GM21786 (cell line): ENCODE results near the gene SPTBN4.
"Not testable (repeated sequence)": the region's sequence is repeated elsewhere in the genome, so short reads cannot be mapped to it uniquely, and the experiment has no call there.

Source experiments
- ATAC-seq: cut with Tn5 transposase; IDR thresholded peaks from one replicate; pipeline ENCODE4 v1.9.1; 2021; ENCODE audit not compliant: unreplicated experiment

SPTBN4 gene

DNA sequence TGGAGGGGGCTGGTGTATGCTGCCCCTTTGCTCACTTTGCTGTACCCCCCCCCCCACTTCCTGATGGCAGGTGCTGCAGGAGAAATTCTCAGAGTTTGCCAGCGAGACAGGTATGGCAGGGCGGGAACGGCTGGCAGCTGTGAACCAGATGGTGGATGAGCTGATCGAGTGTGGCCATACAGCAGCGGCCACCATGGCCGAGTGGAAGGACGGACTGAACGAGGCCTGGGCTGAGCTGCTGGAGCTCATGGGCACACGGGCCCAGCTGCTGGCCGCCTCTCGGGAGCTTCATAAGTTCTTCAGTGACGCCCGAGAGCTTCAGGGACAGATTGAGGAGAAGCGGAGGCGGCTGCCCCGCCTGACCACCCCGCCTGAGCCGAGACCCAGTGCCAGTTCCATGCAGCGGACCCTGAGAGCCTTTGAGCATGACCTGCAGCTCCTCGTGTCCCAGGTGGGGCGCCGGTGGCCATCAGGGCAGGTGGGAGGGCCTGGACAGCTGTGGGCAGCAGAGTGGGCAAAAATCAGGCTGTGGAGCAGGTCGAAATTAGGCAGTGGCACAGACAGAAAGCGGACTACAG lies 90.2 kb downstream of the SPTBN4 start:
- ATAC-seq = no peak

DNA sequence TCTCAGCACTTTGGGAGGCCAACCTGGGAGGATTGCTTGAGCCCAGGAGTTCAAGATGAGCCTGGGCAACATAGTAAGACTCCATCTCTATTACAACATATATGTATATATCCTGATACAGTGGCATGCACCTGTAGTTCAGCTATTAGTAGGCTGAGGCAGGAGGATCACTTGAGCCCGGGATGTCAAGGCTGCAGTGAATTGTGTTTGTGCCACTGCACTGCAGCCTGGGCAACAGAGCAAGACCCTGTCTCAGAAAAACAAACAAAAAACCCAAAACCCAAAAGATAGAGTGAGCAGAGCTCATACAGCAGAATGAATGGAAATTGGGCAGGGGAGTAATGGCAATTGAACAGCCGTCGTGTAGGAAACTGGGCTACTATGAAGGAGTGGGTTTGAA lies 92.6 kb downstream of the SPTBN4 start:
- ATAC-seq = no peak

DNA sequence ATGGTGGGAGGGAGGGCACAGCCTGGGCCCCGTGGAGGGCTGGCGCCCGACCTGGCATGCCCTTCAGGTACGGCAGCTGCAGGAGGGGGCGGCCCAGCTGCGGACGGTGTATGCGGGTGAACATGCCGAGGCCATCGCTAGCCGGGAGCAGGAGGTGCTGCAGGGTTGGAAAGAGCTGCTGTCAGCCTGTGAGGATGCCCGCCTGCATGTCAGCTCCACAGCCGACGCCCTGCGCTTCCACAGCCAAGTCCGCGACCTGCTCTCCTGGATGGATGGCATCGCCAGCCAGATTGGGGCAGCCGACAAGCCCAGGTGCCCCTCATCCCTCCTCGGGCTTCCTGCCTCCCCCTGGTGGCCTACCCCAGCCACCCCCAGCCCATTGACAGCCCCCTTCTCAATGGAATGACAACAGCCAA lies 93.3 kb downstream of the SPTBN4 start:
- no peak for ATAC-seq

DNA sequence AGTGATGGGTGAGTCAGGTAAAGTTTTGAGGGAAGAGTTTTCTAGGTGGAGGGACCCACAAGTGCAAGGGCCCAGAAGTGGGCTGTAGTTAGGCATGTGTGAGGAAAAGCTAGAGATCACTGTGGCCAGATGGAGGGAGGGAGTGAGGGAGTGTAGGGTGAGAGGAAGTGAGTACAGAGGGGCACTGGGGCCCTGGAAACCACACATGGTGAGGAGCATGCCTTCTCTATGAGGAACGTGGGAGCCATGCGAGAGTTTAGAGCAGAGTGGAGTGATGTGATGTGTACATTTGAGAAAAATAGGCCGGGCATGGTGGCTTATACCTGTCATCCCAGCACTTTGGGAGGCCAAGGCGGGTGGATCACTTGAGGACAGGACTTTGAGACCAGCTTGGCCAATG lies 95.1 kb downstream of the SPTBN4 start:
- ATAC-seq = no peak

DNA sequence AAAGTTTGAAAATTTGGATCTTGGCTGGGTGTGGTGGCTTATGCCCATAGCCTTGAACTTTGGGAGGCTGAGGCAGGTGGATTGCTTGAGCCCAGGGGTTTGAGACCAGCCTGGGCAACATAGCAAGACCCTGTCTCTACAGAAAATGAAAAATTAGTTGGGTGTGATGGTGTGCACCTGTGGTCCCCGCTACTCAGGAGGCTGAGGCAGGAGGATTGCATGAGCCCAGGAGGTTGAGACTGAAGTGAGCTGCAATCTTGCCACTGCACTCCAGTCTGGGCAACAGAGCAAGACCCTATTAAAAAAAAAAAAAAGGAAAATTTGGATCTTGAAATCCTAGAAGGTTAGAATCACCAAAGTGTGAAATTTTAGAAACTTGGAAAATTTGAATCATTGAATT lies 97.7 kb downstream of the SPTBN4 start:
- not testable (repeated sequence) for ATAC-seq

DNA sequence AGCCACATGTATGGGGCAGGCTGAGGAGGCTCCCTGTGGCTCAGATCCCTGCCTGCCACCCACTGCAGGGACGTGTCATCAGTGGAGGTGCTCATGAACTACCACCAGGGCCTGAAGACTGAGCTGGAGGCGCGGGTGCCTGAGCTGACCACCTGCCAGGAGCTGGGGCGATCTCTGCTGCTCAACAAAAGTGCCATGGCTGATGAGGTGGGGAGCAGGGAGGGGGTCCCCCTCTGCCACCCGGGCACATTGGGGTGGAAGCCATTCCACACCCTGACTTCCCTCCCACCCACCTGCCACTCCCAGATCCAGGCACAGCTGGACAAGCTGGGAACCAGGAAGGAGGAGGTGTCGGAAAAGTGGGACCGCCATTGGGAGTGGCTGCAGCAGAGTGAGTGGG lies 98.6 kb downstream of the SPTBN4 start:
- no peak for ATAC-seq

DNA sequence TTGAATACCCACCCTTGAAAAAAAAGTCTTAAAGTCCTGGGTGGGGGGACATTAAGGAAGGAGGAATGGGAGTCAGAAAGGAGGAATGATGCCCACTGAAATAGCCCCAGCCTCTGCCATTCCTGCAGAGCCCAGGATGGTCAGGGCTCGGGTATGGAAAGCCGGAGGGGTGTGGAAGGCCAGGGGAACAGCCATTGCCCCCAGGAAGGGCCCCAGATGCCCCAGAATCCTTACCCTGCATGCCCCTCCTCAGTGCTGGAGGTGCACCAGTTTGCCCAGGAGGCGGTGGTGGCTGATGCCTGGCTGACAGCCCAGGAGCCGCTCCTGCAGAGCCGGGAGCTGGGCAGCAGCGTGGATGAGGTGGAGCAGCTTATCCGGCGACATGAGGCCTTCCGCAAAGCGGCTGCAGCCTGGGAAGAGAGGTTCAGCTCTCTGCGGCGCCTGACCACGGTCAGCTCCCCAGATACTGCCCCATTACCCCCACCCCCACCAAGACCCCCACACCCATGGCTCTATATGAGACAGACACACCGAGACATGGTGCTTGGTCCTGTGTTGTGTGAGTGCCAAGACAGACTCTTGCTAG lies 99.2 kb downstream of the SPTBN4 start:
- no peak for ATAC-seq

DNA sequence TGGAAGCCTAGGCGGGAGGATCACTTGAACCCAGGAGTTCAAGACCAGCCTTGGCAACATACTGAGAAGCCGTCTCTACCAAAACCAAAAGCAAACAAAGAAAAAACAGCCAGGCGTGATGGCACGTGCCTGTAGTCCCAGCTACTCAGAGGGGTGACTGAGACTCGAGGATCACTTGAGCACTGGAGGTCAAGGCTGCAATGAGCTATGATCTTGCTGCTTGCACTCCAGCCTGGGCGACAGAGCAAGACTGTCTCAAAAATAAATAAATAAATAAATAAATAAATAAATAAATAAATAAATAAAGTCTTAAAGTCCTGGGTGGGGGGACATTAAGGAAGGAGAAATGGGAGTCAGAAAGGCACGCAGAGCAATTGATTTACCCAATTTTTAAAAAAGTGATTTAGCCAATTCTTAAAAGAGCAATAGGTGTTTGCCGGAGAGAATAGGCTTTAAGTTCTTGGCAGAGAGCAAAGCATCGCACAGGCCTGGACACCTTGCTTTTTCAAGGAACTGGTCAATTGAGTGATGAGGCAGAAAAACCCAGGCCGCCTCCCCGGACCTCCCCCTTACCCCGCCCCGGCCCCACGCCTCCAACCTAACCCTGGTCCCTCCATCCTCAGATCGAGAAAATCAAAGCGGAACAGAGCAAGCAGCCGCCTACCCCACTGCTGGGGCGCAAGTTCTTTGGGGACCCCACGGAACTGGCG lies 100.4 kb downstream of the SPTBN4 start:
- ATAC-seq = no peak

DNA sequence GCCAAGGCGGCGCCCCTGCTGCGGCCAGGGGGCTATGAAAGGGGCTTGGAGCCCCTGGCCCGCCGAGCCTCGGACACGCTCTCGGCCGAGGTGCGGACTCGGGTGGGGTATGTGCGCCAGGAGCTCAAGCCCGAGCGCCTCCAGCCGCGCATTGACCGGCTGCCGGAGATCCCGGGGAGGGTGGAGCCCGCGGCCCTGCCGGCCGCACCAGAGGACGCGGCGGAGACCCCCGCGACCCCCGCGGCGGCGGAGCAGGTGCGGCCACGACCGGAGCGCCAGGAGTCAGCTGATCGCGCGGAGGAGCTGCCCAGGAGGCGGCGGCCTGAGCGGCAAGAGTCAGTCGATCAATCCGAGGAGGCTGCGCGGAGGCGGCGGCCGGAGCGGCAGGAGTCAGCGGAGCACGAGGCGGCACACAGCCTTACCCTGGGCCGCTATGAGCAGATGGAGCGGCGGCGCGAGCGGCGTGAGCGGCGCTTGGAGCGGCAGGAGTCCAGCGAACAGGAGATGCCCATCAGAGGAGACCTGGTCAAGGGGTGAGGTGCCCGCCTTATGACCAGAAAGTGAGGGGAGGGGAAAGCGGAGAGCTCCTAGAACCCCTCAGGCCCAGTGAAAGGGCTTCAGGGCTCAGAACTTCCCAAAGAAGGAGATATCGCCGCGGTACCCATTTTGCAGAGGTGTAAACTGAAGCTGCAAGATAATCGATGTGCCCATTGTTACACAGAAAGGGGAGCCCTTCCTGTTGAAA lies 101.1 kb downstream of the SPTBN4 start:
- no peak for ATAC-seq

DNA sequence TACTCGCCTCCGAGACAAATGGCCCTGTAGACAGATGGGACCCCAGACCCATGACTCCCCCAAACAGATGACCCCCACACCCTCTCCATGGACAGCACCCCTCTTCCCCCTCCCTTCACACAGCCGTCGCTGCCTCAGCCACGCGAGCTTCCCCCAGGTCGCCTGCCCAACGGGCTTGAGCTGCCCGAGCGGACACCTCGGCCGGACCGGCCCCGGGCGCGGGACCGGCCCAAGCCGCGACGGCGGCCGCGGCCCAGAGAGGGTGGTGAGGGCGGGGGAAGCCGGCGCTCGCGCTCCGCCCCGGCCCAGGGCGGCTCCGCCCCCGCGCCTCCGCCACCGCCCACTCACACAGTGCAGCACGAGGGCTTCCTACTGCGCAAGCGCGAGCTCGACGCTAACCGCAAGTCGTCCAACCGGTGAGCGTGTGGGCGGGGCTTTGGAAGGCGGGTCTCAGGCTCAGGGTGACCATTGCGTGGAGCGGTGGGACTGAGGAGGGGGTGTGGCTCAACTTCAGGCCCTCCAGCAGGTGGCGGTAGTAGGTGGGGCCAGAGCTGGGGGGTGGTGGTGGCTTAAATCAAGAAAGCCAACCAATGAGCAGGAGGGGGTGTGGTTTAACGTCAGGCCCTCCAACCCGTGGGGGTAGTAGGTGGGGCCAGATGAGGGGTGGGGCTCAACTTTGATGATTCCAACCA lies 103.7 kb downstream of the SPTBN4 start:
- ATAC-seq = peak; percentile 82

DNA sequence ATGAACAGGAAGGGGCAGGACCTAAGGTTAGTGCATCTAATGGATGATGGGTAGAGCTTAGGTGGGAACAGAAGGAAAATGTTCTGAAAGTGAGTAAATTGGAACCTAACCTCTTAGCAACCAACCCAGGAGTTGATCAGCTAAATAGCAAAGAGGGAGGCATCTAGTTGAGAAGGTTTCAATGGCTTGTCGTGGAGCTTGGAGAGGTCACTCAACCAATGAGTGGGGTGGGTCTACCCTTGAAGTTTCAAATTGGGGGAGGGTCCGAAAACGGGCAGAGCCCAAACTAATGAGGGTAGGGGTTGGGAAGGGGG lies 104.2 kb downstream of the SPTBN4 start:
- no peak for ATAC-seq

DNA sequence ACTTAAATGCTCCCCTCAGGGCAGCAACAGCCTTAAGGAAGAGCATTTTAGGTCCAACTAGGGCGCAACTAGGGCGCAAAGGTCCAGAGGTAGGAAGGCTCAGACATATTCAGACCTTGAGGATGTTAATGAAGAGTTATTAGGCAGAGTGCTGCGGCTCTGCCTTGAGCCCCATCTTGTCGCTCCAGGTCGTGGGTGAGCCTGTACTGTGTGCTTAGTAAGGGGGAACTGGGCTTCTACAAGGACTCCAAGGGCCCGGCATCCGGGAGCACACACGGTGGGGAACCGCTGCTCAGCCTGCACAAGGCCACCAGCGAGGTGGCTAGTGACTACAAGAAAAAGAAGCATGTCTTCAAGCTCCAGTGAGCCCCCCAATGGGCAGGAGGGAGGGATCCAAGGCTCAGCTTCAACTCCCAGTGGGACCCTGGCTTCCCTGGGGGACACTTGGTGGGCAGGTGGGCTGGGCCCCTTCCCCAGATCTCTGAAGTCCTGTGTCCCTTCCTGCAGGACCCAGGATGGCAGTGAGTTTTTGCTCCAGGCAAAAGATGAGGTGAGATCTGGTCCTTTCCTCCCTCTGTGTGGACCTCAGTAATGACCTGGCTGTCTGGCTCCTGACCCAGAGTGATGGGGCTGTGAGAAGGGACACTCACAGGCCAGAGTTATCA lies 105.2 kb downstream of the SPTBN4 start:
- ATAC-seq = no peak

DNA sequence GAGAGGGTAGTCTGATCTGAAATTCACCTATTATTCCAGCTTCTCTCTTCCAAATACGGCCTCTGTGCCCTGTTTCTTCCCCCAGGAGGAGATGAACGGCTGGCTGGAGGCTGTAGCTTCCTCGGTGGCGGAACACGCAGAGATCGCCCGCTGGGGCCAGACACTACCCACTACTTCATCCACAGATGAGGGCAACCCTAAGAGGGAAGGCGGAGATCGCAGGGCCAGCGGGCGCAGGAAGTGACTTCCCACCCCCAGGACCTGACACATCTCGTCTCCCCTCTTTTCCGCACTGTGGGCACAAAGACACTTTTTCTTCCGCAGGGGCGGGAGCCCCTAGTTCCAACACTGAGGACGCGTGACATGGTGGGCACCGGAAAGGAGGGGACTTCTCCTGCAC lies 108.5 kb downstream of the SPTBN4 start:
- no peak for ATAC-seq

DNA sequence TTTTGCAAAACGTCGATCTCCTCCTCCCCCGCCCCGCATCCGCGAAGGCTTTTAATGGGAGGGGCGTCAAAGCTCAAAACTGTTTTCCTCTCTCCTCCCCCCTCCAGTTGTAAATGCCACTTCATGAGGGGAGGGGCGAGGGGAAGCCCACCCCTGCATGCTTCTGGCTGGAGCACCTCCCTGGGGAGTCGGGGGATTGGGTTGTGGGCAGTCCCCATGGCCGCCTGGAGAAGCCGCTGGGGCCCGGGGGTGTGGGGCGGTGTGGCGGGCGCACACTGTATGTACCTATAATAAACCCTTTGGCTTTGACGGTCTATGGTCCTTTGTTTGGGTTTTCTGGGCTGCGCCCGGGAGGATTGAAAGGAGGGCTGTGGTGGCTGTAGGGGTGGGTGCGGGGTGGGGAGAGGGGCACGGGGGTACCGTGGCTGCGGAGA lies 109.4 kb downstream of the SPTBN4 start:
- no peak for ATAC-seq

DNA sequence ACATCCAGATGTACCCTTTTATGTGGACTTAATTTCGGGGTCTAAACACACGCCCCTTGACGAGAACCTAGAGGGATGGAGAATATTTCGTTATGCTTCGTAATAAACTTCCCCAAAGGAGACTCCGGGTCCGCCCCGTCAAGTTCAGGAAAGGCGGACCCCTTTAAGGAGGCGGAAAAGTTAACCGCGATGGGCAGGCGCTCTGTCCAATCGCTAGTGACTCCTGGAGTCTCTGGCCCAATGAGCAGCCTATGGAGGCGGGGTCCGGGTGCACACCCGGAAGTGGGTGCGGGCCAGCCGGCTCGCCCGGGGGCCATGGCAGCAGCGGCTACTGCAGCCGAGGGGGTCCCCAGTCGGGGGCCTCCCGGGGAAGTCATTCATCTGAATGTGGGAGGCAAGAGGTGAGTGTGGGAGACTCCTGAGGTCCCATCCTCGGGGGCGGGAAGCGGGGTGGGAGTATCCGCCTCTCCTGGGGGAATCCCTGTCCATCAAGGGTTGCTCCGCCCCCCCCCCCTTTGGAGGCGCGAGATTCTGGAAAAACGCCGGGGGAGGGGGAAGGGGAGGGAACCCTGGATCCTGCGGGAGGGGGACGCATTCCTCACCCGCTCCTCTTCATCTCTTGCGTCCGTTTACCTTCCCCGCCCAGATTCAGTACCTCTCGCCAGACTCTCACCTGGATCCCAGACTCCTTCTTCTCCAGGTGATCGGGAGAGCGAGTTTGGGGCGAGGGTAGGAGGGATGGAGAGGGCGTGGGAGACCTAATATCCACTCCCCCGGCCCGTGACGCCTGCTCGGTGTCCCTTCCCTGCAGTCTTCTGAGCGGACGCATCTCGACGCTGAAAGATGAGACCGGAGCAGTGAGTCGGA lies 110.0 kb downstream of the SPTBN4 start, which contains the start of gene SHKBP1:
Gene SHKBP1, plus strand, starts transcription at position 289 of the 867 bp plus-strand sequence. Its CDS starts 27 bp downstream, at position 316.
- ATAC-seq = peak; percentile 93

DNA sequence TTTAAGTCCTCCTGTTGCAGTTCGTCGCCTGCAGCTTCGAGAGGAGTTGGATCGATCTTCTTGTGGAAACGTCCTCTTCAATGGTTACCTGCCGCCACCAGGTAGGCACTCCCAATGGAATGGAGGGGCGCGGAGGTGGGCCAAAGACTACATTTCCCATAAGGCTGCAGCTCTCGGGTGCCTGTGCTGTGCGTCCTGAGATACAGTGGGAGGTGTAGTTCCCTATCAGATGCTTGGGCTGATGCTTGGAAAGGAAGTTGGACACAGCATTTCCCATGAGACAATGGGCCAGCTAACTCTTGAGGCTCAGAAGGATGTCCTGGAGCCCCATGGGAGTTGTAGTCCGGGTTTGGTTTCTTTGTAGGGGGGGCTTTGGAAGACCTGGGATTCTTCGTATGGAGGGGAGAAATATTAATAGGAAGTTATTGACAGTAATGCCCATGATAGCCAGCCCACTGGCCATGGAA lies 111.7 kb downstream of the SPTBN4 start:
- ATAC-seq = no peak

DNA sequence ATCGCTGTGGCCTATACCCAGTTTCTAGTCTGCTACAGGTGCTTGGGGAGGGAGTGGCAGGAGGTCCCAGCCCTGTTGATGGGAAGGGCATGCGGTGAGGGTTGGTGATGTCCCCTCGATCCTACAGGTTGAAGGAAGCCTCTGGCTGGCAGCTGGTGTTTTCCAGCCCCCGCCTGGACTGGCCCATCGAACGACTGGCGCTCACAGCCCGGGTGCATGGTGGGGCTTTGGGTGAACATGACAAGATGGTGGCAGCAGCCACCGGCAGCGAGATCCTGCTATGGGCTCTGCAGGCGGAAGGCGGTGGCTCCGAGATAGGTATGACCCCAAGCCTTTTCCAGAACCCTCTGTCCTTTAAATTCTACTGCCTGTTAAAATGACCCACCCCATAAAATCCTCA lies 113.8 kb downstream of the SPTBN4 start:
- ATAC-seq = no peak

DNA sequence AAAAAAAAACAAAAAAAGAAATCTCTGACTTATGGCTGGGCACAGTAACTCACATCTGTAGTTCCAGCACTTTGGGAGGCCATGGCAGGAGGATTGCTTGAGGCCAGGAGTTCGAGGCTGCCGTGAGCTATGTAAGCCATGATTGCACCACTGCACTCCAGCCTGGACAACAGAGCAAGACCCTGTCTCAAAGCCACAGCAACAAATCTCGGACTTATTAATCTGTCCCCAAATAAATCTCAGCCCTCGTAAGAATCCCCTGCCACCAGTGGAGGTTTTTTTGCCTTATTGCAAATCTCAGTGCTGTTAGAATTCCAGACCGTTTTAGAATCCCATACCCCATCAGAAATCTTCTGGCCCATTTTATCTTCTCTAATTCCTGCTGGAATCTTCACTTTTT lies 114.7 kb downstream of the SPTBN4 start:
- no peak for ATAC-seq

DNA sequence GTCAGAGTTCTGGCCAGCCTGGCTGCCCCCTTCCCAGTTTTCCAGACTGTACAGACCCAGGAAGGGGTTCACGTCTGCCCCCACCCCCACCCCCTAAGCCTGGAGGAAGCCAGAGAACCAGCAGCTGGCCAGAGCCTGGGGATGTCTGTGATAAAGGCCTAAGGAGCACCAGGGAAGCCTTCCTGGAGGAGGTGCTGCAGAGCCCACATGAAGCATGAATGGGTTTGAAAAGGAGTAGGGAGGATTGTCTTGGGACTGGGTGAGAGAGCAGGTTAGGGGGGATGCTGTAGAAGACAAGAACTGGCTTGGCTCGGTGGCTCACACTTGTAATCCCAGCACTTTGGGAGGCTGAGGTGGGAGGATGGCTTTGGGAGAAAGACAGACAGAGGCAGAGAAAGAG lies 115.7 kb downstream of the SPTBN4 start:
- ATAC-seq = no peak

DNA sequence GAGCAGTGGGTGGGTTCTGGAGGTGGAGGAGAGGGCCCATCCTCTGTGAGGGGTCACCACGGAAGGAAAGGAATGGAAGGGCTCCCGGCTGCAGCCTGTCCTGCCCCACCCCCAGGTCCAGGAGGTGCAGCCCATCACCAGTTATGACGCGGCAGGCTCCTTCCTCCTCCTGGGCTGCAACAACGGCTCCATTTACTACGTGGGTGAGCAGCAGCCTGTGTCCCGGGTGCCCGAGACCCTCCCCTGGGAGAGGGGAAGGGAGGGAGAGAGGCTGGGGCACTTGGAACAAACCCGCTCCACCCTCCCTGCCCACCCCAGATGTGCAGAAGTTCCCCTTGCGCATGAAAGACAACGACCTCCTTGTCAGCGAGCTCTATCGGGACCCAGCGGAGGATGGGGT lies 116.5 kb downstream of the SPTBN4 start:
- ATAC-seq = no peak
